COLO829 (cell line): ENCODE results near the gene MBD6.

ENCODE experiments used
- DNase-seq: peaks from one replicate; pipeline ENCODE4 v3.0.0; 2012; ENCODE audit warnings: low spot score

MBD6 gene

DNA sequence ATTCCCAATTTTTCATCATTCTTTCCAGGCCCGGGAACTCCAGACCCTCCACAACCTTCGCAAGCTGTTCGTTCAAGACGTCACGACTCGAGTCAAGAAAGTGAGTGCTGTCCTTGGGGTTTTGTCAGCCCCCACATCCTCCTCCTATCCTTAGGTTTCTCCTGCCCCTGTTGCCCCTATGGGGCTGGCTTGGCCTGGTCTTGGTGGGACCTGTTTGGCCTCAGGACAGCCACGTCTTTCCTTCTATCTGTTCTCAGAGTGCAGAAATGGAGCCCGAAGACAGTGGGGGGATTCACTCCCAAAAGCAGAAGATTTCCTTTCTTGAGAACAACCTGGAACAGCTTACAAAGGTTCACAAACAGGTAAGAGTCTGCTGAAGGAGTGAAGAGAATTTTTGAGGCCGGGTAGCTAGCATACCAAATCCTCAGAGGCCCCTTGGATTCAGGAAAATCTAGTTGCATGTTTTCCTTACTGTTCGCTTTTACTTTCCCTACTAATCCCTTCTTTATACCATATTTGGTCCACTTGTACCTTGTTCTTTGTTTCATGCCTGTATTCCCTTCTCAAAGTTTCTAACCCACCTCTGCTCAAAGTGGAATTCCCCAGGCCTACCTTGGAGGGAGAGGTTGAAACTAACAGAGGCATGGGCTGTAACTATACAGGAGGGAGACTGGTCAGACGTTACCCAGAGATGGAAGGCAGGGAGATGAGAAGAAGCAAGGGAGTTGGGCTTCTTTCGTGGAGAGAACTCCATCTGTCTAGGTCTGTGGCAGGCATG is 55.5 kb downstream of the MBD6 start:
- DNase-seq = no peak

DNA sequence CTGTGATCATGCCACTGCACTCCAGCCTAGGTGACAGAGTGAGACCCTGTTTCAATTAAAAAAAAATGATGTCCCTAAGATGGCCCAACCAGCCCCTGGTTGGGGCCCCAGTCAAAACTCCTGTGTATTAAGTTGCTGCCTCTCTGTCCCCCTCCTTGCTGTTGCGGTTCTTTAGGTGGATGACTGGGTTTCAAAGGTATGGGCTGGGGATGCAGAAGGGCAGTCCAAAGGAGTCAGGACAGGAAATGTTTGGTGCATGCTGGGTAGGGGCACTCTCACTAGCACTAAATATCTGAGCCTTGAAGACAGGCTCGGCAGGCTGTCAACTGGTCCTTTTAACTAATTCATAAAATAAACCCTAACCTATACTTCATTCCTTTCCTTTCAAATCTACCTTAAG is 56.4 kb downstream of the MBD6 start:
- DNase-seq = no peak
